SW480 (cell line): Measurements from ENCODE around the gene SH3PXD2A.
"Not testable (repeated sequence)": the region's sequence is repeated elsewhere in the genome, so short reads cannot be mapped to it uniquely, and the experiment has no call there.

Experiments
- DNase-seq: peaks from one replicate; pipeline ENCODE4 v3.0.0-alpha.2; 2016; ENCODE audit warnings: low spot score

Gene SH3PXD2A

DNA sequence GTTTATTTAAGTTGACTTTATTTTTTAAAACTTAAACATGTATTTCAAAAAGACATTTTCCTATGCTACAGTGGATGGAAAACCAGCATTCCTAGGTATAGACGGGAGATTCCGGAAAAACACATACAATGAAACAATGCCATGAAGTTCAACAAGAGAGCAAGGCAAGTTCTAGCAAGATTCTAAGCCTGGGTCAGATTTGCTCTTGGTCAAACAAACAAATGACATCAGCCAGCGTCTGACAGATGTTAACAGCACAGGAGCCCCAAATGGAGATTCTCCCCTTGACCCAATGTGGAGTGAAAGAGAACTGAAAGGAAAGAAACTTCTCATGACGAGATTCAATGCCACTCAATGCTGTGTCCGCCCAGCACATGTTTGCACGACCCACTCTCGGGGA is 212.0 kb downstream of the SH3PXD2A start:
- no peak for DNase-seq

DNA sequence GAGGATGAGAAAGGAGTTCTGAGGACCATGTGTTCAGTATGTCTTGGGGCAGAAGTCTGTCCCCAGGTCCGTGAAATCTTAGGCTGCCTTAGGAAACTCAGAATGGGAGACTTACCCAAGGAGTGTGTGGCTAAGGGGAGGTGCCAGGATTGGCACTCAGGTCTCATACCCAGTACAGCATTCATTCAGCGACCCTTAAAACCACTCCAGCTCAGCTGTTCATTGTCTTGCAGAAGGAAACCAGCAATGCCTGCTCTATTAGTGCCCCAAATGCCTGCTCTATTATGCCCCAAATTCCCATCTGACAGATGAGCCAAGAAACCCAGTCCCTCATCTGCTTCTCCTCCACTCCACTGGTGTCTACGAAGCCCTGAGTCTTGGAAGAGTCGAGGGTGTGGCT is 214.1 kb downstream of the SH3PXD2A start:
- DNase-seq = no peak

DNA sequence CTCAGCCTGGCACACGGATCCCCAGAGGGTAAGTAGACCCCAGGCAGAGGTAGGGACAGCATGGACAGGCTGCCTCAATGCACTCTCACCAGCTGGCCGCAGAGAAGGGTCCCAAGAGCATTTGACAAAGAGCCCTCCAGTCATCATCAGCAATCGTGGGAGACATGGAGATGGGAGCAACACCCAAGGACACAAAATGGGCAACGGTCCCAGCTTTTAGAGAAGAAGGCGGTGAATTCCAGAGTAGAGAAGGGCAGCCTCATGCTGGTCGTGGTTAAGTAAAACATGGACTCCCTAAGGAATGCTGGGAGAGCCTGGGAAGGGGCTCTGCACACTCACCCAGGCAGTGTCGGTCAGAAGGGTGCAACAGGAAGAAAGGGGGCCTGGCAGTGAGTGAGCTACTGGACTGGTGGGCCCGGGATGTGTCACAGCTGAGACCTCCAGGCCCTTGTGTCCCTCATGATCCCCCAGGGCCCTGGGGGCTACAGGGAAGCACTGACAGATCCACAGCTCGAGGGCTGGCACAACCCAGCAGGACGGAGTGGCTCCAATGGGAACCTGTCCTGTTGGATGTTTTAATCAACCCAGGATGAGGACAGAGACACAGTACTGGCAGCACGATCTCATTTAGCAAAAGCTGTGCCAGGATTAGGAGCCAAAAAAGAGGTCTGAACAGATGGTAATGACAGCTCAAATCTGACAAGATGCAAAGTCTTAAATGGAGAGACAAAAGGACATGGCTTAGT is 214.8 kb downstream of the SH3PXD2A start:
- DNase-seq = no peak

DNA sequence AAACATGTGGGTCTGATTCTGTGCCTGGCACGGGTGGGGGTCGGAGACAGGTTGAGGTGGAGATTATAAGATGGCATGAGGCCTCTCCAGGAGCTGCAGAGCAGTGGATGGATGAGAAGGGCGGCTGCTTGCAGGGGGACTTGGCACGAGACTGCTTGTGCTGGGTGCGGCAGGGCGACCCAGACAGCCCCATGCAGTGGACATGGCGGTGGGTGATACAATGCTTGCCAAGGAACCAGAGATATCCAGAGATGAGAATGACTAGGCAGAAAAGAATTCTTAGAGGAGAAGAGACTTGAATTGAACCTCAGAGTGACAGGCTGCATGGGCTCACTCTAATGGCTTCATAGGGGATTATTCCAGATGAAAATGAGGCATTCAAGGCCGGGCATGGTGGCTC is 216.4 kb downstream of the SH3PXD2A start:
- DNase-seq = no peak

DNA sequence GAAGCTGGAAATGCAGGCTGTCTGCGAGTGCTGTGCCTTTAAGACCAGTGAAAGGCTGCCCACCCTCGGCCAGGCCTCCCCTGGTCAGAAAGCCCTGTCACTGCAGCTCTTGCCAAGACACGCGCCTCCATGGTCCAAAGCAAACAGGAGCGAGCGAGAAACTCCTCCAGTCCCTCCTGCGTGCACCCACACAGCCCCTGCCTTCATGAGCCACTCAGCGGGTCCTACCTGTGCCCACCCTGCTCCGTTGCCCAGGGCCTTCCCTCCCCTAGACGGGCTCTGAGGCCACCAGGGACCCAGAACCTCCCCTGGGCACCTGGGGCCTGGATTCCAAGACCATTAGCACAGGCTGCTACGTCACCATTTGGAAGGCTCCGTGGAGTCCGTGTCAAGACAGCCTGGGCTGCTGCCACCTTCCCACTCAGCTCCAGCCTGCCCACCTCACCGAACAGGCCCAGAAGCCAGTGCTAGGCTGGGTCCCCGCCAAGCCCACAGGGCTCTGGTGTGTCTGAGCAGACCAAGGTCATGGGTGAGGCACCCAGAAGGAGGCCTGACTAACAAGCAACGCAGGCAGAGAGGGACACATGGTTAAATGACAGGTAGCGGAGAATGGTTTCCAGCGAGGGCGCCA is 217.3 kb downstream of the SH3PXD2A start:
- no peak for DNase-seq

DNA sequence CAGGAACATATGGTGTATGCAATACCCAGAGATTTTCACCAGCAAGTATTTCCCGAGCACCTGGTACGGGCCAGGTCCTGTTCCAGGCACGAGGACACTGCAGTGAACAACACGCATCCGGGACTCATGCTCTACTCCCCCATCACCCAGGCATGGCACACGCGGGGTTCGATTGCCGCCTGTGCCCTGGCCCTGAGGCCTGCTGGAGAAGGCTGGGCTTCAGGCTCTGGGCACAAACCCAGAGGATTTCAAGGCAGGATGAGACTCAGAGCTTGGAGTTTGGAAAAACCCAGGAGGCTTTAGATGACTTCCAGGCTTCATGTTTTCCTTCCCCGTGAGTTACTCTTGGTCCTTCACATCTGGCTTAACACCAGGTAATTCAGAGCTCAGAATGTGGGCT is 218.4 kb downstream of the SH3PXD2A start:
- no peak for DNase-seq

DNA sequence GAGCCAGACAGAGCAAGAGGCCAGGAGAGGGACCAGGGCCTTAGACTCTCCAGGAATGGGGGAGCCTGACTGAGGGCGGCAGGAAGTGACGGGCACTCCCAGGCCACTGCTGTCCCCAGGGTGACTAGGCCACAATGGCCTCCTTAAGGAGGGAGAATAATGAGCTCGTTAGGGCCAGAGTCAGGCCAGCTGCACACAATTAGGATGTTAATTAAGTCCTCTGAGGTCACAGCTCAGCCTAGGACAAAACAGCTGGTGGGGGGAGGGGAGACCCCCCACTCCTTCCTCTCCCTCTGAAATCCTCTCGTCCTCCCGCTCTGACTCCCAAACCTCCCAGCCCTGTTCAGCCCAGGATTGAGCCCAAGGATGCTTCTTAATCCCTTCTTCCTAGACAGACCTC is 218.9 kb downstream of the SH3PXD2A start:
- DNase-seq = no peak

DNA sequence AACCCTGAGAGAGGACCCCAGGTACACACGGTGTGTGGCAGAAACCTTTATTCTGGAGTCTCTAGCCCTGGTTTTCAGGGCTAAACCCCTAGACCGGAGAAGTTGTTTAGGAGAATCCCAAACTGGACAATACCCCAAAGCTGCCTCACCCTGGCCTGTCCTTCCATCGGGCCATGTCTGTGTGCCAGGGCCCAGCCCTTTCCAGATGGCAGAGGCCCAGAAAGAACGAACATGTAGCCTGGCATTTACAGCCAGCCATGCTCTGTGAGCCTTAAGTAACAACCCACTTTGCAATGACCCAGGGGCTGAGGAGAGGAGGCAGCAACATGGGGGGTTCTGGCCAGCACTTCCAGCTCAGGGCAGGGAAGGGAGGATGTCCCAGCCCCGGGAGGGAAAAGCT is 219.8 kb downstream of the SH3PXD2A start:
- DNase-seq = no peak

DNA sequence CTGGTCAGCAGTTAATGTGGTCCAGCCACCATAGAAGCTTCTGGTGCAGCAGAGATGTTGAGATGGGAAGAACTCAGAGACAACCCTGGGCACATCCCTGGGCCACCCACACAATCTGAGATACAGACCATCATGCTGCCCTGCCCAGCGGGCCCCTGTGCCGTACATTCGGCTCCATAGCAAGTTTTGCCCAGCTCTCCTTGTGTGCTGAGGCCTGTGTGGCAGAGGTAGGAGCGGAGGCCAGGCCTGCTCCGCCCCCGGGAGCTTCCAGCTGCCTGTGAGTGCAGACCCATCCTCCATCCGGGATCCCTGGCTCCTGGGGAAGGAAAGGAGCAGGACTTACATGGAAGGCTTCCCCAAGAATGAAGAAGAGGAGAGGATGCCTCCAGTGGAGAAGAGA is 221.5 kb downstream of the SH3PXD2A start:
- DNase-seq = no peak

DNA sequence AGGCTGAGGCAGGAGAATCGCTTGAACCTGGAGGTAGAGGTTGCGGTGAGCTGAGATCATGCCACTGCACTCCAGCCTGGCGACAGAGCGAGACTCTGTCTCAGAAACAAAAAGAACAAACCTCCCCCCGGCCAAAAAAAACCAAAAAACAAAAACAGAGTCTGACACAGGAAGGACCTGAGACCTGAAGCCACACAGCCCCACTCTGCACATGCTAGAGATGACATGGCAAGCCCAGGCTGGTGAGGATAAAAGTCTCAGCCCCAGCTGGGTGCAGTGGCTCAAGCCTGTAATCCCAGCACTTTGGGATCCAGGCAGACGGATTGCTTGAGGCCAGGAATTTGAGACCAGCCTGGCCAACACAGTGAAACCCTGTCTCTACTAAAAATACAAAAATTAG is 222.5 kb downstream of the SH3PXD2A start:
- not testable (repeated sequence) for DNase-seq

DNA sequence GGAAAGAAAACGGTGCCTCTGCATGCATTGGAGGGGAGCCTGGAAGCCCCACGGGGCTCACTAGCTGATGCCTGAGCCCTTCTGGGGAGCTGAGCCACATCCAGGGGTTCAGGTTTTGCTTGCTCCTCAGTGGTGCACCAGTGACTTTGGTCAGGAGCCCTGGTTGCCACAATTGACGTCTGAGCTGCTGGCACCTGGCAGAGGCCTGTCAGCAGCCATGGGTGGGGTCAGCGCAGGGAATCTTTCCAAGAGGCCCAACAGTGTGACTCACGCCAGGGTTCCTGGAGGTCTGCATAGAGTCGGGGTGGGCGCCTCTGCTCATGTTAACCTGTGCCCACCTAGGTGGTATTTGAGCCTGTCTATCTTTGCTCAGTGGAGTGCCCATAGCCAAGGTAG is 223.1 kb downstream of the SH3PXD2A start:
- no peak for DNase-seq

DNA sequence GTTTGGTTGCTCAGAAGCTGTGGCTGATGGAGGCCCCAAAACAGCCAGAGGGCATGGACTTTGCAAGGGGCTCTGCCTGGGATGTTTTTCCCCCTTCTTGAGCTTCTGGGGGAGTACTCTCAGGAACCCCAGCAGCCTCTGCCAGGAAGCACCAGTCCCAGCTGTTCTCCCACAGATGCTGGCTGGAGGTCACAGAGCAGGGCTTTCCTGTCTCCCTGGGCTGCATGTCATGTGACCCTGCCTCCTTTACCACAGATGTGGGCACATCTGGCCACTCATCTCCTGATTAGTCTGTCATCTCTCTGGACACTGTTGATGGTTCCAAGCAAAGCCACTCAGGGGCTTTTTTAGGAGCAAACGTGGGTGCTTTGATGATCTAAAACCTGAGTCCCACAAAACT is 225.2 kb downstream of the SH3PXD2A start:
- no peak for DNase-seq

DNA sequence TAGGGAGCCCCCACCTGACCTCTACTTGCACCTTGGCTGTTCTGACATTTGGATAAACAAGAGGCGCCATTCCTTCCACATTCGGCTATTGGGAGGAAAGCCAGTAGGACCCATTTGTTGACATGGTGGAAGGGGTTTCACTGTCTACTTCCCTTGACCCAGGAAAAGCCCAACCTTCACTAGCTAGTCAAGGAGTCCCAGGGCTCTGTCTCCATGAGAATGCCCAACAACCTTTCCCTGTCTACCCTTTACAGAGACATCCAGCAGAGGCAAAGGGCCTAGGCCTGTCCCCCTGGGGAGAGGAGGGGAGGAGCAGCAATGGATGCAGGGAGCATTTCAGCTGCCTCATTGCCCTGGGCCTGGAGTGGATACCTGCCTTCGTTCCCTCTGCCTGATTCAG is 225.8 kb downstream of the SH3PXD2A start:
- no peak for DNase-seq

DNA sequence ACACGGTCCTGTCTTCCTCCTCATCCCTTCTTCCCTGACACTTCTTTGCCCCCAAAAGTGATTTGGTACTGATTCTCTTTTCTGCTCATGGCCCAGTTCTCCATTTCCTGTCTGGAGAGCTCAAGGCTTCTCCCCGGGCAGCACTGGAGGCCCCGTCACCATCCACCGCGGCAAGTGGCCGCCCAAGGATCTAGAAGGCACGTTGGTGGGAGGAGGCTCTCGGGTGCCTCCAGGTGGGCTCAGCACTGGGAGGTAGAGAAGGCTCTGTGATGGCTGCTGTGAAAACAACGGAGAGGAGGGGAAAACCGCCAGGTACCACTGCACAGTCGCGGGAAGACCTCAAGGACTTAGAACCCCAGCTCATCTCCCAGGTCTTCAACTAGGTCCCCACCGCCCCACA is 227.5 kb downstream of the SH3PXD2A start:
- DNase-seq = no peak

DNA sequence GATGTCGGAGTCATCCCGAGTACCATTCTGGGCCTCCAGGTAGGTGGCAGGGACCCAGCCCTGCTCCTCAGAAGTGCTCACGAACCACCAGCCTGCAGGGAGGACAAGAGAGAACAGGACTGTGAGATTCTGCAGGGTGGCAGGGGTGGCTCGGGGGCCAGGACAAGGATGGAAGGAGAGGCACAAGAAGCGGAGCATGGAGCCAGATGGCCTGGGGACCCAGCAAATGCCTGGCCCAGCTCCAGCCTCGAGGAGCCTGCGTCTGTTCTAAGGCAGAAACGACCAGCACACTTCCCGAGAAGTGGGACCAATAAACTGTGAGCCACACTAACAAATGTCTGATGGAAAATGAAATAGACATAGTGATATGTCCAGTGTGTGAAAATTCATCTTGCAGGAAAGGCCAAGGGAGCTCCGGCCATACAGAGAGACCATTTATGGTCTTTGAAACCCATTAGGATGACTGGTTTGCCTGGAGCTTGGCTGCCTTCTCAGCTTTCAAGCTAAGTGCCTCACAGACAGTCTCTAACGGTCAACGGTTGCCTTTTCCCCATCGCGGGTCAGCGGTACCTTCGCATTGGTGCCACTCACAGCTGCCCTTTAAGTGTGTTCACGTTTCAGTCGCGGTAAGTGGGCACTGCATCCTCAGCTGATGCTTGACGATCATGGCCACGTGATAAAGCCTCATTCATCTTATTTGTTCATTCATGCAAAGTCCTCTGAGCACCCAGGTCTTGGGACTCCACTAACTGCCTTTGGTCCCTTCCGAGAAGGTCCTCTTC is 228.1 kb downstream of the SH3PXD2A start:
- DNase-seq = no peak

DNA sequence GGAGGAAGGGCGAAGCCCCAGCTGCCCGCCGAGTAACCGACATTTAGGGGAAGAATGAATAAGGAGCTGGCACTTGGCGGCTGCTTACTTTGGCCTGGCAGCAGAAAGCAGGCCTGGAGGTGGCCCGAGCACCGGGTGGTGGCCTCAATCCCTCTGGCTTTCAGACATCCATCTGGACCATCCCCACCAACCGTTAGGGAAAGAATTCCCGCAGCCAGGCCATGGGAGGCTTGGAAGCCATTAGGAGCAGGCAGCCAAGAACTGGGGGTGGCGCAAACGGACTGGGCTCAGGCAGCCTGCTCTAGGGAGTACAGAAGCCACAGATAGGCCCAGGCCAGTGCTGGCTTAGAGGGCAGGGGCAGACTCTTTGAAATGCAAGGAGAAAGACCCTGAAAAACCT is 229.2 kb downstream of the SH3PXD2A start:
- DNase-seq = no peak

DNA sequence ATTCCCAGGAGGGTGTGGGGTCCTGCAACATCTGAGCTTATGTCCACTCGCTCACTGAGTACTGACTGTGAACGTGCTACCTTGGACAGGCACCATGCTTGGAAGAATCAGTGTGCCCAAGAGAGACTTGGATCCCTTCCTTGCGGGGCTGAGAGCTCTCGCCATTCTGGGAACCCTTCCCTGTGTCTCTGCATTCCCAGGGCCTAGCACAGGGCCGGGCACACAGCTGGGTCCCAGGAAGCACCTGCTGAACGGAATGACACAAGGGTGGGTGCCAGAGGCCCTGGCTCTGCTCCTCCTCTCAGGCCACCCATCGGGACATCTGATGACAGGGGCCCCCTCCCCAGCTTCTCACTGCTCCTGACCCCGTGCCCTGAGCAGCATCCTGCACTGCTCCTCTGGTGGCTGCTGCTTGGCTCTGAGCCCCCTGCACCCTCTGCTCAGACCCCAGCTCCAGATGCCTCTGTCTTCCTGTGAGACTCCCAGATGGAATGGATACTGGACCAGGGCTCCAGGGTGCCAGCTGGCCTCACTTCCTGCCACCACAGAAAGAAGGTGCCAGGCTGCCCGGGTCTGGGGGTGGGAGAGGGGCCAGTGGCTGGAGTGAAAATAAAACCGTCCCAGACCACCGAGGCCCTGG is 232.3 kb downstream of the SH3PXD2A start:
- DNase-seq = no peak

DNA sequence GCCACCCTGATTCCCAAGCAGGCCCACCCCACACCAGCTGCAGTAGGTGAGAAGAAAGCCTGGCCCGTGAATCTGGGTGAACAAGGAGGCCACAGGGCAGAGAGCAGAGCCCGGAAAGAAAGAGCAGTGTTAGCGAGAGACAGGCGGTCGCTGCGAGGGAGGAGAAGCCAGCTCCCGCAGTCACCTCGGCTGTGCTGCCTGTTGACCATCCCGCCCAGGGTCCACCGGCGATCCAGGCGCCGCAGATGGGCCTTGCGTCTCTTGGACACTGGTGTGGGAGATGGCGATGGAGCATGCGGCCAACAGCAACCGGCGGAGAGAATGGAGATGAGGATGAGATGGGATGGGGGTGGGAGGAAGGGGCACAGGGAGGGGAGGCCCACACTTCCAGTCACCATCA is 233.1 kb downstream of the SH3PXD2A start:
- DNase-seq = no peak

DNA sequence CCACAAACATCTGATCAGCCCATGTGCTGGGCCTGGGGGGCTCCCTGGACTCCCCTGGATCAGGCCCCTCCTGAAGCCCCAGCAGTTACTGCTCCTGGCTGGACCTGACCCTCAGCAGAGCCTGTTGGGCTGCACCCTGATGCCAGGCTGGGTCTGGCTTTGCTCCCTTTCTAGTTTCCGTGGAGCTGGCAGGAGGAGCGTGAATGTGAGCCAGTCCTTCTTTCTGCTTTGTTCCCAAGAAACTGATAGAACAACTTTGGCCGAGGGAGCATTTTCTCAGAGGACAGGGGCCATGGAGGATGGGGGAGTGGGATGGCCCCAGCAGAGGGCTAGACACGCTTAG is 233.6 kb downstream of the SH3PXD2A start:
- no peak for DNase-seq

DNA sequence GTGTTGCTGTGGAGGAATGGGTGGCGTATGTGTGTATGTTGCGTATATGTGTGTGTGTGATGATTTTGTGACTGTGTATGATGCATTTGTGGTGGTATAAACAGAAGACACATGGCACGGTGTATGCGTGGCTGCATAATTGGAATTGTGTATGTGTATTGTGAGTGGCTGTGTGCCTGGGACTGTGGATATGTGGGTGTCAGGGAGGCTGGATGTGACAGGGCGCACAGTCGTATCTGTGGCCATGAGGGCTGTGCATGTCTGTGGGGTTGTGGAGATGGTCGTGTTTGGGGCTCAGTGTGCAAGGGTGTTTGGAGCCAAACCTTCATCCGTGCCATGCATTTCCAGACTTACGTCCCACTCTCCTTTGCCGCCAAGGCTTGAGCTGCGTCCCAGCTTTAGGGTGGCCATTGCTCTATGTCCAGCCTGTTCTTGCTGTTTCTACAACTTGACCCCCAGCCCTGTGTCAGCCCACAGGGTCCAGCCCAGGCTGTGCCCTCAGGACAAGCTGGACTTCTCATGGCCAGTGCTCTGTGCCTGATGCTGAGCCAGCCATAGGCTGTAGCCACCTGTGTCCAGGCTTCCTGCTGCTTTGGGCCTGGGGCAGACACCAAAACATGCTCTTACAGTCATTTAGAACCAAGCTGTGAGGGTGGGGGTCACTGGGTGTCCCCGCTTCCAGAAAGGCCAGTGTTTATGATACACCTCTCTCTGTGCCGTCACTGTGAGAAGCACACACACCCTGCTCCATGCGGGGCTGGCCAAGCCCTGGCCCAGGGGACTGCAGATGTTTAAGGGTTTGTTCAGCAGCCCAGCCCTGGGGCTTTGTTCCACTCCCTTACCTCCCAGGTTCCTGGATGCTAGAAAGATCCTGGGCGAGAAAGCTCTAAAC is 234.2 kb downstream of the SH3PXD2A start:
- no peak for DNase-seq

DNA sequence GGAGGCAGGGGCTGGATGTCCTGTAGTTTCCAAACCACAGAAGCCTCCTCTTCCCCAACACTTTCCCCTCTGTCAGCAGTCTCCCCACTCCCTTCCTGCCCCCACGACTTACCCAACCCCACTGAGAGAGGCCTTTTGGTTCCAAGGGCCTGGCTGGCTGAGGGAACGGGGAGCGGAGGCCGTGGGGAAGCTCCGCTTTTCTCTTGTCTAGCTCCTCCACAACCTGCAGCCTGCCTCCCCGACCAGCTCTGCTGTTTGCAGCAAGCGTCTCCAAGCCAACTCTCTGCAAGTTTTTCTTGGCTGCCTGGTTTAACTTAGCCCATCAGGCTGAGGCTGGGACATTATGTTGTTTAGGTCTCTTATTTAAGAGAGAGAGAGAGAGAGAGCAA is 235.0 kb downstream of the SH3PXD2A start:
- DNase-seq = no peak
